Spinal cord (tissue), 10 donors: ENCODE measurements around the gene PEX7. TPM values are rescaled to one million over a fixed set of nuclear protein-coding genes. Genes with fewer than 3 reads are reported as not detected.
"Not testable (repeated sequence)": the region's sequence is repeated elsewhere in the genome, so short reads cannot be mapped to it uniquely, and the experiment has no call there.

ENCODE experiments used
- DNase-seq, 6 donors: peaks; one replicate each; pipeline versions ENCODE4 v3.0.0 to v3.0.0-alpha.2; 2013 to 2015; ENCODE audit warnings: low spot score in 6 of 6, low read depth in 4 of 6
- H3K27ac ChIP-seq: one replicate; pipeline ENCODE4 v1.5.1; 2013; ENCODE audit warnings: low read depth, low read length, control low read depth
- H3K27me3 ChIP-seq: one replicate; pipeline ENCODE4 v1.6.1; 2013; ENCODE audit warnings: low read length; ENCODE audit not compliant: control insufficient read depth, insufficient read depth
- H3K36me3 ChIP-seq: one replicate; pipeline ENCODE4 v1.6.1; 2013; ENCODE audit warnings: low read length; ENCODE audit not compliant: control insufficient read depth, insufficient read depth
- H3K4me1 ChIP-seq: one replicate; pipeline ENCODE4 v1.6.1; 2013; ENCODE audit warnings: low read length; ENCODE audit not compliant: control insufficient read depth, insufficient read depth
- H3K4me3 ChIP-seq: one replicate; pipeline ENCODE4 v1.5.1; 2013; ENCODE audit warnings: low read depth, low read length, control low read depth
- H3K9me3 ChIP-seq: one replicate; pipeline ENCODE4 v1.6.1; 2013; ENCODE audit warnings: low read length; ENCODE audit not compliant: control insufficient read depth, insufficient read depth
- WGBS: methylation state at CpG from one replicate; pipeline ENCODE4 v1.1.5; 2013; ENCODE audit warnings: missing lambda C conversion rate; ENCODE audit not compliant: insufficient coverage; 5-methylcytosine and 5-hydroxymethylcytosine counted together
- polyA plus RNA-seq, 2 donors: library from polyadenylated mRNA; unstranded; fragments of 120-200 nt; gene quantifications; one replicate each; pipeline ENCODE4 v1.2.1, GENCODE V29; 2013; ENCODE audit not compliant: insufficient read length in 2 of 2
- total RNA-seq, 2 donors: library from RNA; depleted of rRNA in 1 of 2; stranded (reverse); fragments of 120-200 nt in 1 of 2; fragments of >200 nt in 1 of 2; gene quantifications; one replicate each; pipeline versions ENCODE4 v1.2.3 to v1.2.4, GENCODE V29; 2013 to 2014
- donor health status: healthy.

PEX7 gene
- total and polyA plus RNA-seq, 4 donors, result 8.3 to 10.4 (median 8.8) TPM

DNA sequence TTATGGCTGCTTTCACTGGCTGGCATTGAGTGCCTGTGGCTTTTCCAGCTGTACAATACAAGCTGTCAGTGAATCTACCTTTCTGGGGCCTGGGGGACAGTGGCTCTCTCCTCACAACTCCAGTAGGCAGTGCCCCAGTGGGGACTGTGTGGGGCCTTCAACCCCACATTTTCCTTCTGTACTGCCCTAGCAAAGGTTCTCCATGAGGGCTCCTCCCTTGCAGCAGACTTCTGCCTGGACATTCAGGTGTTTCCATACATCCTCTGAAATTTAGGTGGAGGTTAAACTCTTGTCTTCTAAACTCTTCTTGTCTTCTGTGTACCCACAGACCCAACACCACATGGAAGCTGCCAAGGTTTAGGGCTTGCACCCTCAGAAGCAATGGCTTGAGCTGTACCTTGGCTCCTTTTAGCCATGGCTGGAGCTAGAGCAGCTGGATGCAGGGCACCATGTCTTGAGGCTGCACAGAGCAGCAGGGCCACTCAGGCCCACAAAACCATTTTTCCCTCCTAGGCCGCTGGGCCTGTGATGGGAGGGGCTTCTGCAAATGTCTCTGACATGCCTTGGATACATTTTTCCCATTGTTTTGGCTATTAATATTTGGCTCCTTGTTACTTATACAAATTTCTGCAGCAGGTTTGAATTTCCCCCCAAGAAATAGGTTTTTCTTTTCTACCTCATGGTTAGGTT, 9.6 kb downstream of the PEX7 start:
- Histone ChIP-seq H3K4me1 (no peaks in the 10 kb centered on the region), H3K27ac (no peak overlapping the region), H3K4me3 (no peak overlapping the region), H3K9me3 (peaks cover 9% of the 10 kb centered on the region), H3K36me3 (peaks cover 9% of the 10 kb centered on the region), H3K27me3 (no peaks in the 10 kb centered on the region)
- no CpG with 5 or more reads among the region's 1 CpG for WGBS
- no peak for DNase-seq

GRCh38 chr6:136840276-136841001, 18.0 kb downstream of the PEX7 start:
- no peaks in the 10 kb centered on the region for H3K9me3 ChIP-seq
- 80% methylated on average over 2 of the region's 4 CpGs for WGBS
- no peak overlapping the region for H3K4me3 ChIP-seq
- no peak for DNase-seq
- H3K27ac ChIP-seq, result no peak overlapping the region
- no peaks in the 10 kb centered on the region for H3K27me3 ChIP-seq
- no peaks in the 10 kb centered on the region for H3K36me3 ChIP-seq
- H3K4me1 ChIP-seq, result no peaks in the 10 kb centered on the region

GRCh38 chr6:136843210-136843609, 20.8 kb downstream of the PEX7 start:
- Histone ChIP-seq H3K36me3 (no peaks in the 10 kb centered on the region), H3K4me1 (no peaks in the 10 kb centered on the region), H3K27ac (no peak overlapping the region), H3K4me3 (no peak overlapping the region), H3K27me3 (no peaks in the 10 kb centered on the region), H3K9me3 (no peaks in the 10 kb centered on the region)
- WGBS, result 67% methylated on average over 1 of the region's 3 CpGs
- DNase-seq, result no peak

DNA sequence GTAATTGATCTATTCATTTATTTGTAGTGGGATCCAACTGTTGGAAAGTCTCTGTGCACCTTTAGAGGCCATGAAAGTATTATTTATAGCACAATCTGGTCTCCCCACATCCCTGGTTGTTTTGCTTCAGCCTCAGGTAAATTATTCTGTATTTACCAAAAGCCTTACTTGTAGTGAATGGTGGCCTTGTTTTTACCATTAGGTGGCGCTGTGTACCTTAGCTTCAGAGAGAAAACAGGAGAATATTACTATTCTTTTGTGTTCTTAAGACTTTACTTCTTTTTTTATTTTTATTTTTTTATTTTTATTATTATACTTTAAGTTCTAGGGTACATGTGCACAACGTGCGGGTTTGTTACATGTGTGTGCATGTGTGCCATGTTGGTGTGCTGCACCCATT, 23.7 kb downstream of the PEX7 start:
- Histone ChIP-seq H3K27ac (no peak overlapping the region), H3K4me3 (no peak overlapping the region), H3K4me1 (no peaks in the 10 kb centered on the region), H3K27me3 (no peaks in the 10 kb centered on the region), H3K36me3 (no peaks in the 10 kb centered on the region), H3K9me3 (no peaks in the 10 kb centered on the region)
- peak in 3 of 6 donors; percentile 10 to 56 (median 51) for DNase-seq
- no CpG with 5 or more reads among the region's 3 CpGs for WGBS

DNA sequence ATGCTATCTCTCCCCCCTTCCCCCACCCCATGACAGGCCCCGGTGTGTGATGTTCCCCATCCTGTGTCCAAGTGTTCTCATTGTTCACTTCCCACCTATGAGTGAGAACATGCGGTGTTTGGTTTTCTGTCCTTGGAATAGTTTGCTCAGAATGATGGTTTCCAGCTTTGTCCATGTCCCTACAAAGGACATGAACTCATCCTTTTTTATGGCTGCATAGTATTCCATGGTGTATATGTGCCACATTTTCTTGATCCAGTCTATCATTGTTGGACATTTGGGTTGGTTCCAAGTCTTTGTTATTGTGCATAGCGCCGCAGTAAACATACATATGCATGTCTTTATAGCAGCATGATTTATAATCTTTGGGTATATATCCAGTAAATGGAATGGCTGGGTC, 24.1 kb downstream of the PEX7 start:
- not testable (repeated sequence) for H3K4me3 ChIP-seq, DNase-seq, H3K9me3 ChIP-seq, H3K36me3 ChIP-seq, H3K4me1 ChIP-seq, H3K27me3 ChIP-seq, H3K27ac ChIP-seq
- WGBS, result no CpG with 5 or more reads among the region's 4 CpGs

- not testable (repeated sequence) for H3K4me1 ChIP-seq, H3K36me3 ChIP-seq, H3K4me3 ChIP-seq, H3K27ac ChIP-seq, H3K9me3 ChIP-seq, H3K27me3 ChIP-seq
- DNase-seq, result peak in 1 of 6 donors; percentile 21
- no CpG with 5 or more reads among the region's 4 CpGs for WGBS
Observed at GRCh38 chr6:136849979-136850563, 27.7 kb downstream of the PEX7 start.

- H3K27ac ChIP-seq, result no peak overlapping the region
- H3K36me3 ChIP-seq, result no peaks in the 10 kb centered on the region
- H3K4me3 ChIP-seq, result no peak overlapping the region
- no peaks in the 10 kb centered on the region for H3K4me1 ChIP-seq
- WGBS, result 95% methylated on average over 5 of the region's 5 CpGs
- no peaks in the 10 kb centered on the region for H3K27me3 ChIP-seq
- H3K9me3 ChIP-seq, result no peaks in the 10 kb centered on the region
- no peak for DNase-seq
Observed at GRCh38 chr6:136859430-136859829, 37.0 kb downstream of the PEX7 start.

DNA sequence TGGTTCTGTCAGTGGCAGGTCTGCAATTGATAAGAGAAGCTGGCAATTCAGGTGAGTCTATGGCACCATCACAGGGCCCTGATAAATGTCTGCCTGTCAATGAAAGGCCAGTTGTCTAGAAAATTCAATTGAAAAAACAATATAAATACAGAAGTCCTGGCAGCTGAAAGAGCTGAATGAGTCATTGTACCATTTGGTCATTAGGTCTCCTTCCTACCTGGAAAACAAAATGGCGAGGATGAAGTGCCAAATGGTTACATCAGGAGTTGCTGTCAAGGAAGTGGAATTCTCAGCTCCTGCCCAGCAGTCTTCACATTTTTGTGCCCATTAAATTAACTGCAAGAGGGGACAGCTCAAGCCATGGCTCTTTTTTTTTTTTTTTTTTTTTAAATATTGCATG, 37.7 kb downstream of the PEX7 start:
- DNase-seq, result no peak
- no peak overlapping the region for H3K27ac ChIP-seq
- H3K4me1 ChIP-seq, result no peaks in the 10 kb centered on the region
- no peaks in the 10 kb centered on the region for H3K27me3 ChIP-seq
- H3K4me3 ChIP-seq, result no peak overlapping the region
- H3K9me3 ChIP-seq, result no peaks in the 10 kb centered on the region
- WGBS, result no CpG with 5 or more reads among the region's 1 CpG
- H3K36me3 ChIP-seq, result no peaks in the 10 kb centered on the region

GRCh38 chr6:136862662-136863061, 40.3 kb downstream of the PEX7 start:
- no peak overlapping the region for H3K4me3 ChIP-seq
- no peaks in the 10 kb centered on the region for H3K9me3 ChIP-seq
- DNase-seq, result no peak
- no peaks in the 10 kb centered on the region for H3K36me3 ChIP-seq
- WGBS, result no CpG with 5 or more reads among the region's 1 CpG
- H3K27ac ChIP-seq, result no peak overlapping the region
- no peaks in the 10 kb centered on the region for H3K4me1 ChIP-seq
- no peaks in the 10 kb centered on the region for H3K27me3 ChIP-seq

DNA sequence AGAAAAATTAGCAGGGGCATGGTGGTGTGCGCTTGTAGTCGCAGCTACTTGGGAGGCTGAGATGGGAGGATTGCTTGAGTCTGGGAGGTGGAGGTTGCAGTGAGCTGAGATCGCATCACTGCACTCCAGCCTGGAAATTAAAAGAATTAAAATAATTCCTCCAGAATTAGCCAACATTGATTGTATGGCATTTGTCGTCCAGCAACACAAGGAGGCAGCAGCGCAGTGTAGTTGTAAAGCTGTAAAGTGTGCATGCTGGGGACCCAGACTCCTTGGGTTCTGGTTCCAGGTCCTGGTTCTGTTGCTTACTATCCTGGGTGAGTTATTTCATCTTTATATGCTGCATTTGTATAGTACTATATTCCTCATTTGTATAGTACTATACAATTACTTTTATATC, 41.4 kb downstream of the PEX7 start:
- Histone ChIP-seq H3K27me3 (no peaks in the 10 kb centered on the region), H3K36me3 (no peaks in the 10 kb centered on the region), H3K27ac (no peak overlapping the region), H3K9me3 (no peaks in the 10 kb centered on the region), H3K4me1 (no peaks in the 10 kb centered on the region), H3K4me3 (no peak overlapping the region)
- WGBS, result 67% methylated on average over 2 of the region's 5 CpGs
- DNase-seq, result no peak
